HL-60 (cell line): Measurements from ENCODE around the gene MAGEB3.

Experiments used
- CTCF ChIP-seq: IDR thresholded peaks from one replicate; pipeline ENCODE4 v1.5.1; 2011; ENCODE audit warnings: low read length, control low read depth, inconsistent platforms; ENCODE audit not compliant: insufficient read depth
- GABPA ChIP-seq: IDR thresholded peaks from 2 replicates; pipeline ENCODE4 v1.6.1; 2012; ENCODE audit warnings: low read depth
- POLR2AphosphoS5 ChIP-seq: IDR thresholded peaks from 2 replicates; pipeline ENCODE4 v1.6.1; 2012; ENCODE audit warnings: low read depth
- SPI1 ChIP-seq: IDR thresholded peaks from 2 replicates; pipeline ENCODE4 v1.6.1; 2012; ENCODE audit warnings: low read depth, mild to moderate bottlenecking, borderline replicate concordance
- TF ChIP-seq, protein P1 (sequence below): IDR thresholded peaks from 2 replicates; pipeline ENCODE4 v1.6.1; 2012; ENCODE audit warnings: low read depth; ENCODE audit not compliant: insufficient replicate concordance

- TF ChIP-seq CTCF (no peak), GABPA (no peak), POLR2AphosphoS5 (no peak), SPI1 (no peak)
- TF ChIP-seq, protein P1, sequence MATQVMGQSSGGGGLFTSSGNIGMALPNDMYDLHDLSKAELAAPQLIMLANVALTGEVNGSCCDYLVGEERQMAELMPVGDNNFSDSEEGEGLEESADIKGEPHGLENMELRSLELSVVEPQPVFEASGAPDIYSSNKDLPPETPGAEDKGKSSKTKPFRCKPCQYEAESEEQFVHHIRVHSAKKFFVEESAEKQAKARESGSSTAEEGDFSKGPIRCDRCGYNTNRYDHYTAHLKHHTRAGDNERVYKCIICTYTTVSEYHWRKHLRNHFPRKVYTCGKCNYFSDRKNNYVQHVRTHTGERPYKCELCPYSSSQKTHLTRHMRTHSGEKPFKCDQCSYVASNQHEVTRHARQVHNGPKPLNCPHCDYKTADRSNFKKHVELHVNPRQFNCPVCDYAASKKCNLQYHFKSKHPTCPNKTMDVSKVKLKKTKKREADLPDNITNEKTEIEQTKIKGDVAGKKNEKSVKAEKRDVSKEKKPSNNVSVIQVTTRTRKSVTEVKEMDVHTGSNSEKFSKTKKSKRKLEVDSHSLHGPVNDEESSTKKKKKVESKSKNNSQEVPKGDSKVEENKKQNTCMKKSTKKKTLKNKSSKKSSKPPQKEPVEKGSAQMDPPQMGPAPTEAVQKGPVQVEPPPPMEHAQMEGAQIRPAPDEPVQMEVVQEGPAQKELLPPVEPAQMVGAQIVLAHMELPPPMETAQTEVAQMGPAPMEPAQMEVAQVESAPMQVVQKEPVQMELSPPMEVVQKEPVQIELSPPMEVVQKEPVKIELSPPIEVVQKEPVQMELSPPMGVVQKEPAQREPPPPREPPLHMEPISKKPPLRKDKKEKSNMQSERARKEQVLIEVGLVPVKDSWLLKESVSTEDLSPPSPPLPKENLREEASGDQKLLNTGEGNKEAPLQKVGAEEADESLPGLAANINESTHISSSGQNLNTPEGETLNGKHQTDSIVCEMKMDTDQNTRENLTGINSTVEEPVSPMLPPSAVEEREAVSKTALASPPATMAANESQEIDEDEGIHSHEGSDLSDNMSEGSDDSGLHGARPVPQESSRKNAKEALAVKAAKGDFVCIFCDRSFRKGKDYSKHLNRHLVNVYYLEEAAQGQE = no peak
Measured at GRCh38 chrX:30241724-30242415, 11.4 kb downstream of the MAGEB3 start, which contains the start of gene MAGEB4.
